Colonic mucosa (tissue), 4 donors: ENCODE results near the gene MFF. TPM values are rescaled to one million over a fixed set of nuclear protein-coding genes. Genes with fewer than 3 reads are reported as not detected.

ENCODE experiments used
- DNase-seq: peaks from one replicate; pipeline ENCODE4 v3.0.0-alpha.2; 2020
- H3K27ac ChIP-seq: fragments of 200-600 bp; one replicate; pipeline ENCODE4 v1.8.0; 2021
- H3K27me3 ChIP-seq: fragments of 200-600 bp; one replicate; pipeline ENCODE4 v1.8.0; 2021
- H3K36me3 ChIP-seq: fragments of 200-600 bp; one replicate; pipeline ENCODE4 v1.8.0; 2021
- H3K4me1 ChIP-seq: fragments of 200-600 bp; one replicate; pipeline ENCODE4 v1.8.0; 2021; ENCODE audit warnings: mild to moderate bottlenecking
- H3K4me3 ChIP-seq: fragments of 200-600 bp; one replicate; pipeline ENCODE4 v1.8.0; 2021
- H3K9ac ChIP-seq, 2 donors: one replicate each; pipeline ENCODE4 v1.7.0; 2013; ENCODE audit warnings: control low read depth in 2 of 2, low read depth in 2 of 2, low read length in 2 of 2
- H3K9me3 ChIP-seq: fragments of 200-600 bp; one replicate; pipeline ENCODE4 v1.8.0; 2021
- CTCF ChIP-seq: fragments of 200-600 bp; IDR thresholded peaks from one replicate; pipeline ENCODE4 v1.8.0; 2022; ENCODE audit warnings: antibody characterized with exemption, mild to moderate bottlenecking
- intact Hi-C: fragments of 100-400 bp; cut with DNase I; formaldehyde crosslinking; loops from one replicate; pipeline ENCODE4 v1.14.1; 2022
- total RNA-seq, 2 donors: library from RNA; stranded (reverse); fragmentation: NEBNext Ultra II Directional in 1 of 2; extraction: Animal tissue kit (Norgen Biotek cat#: 25700) in 1 of 2; gene quantifications; one replicate each; pipeline ENCODE4 v1.2.1, GENCODE V29; 2021
- donor health status: healthy.
- donor health status: DM: no; HTN: no; CAD: no.
- donor health status: DM: no; HTN: no; CAD: no.

MFF gene
- 10 to 100 TPM; 72.2 to 79.1 TPM for total RNA-seq

- H3K36me3 ChIP-seq, result no peaks in the 10 kb centered on the region
- DNase-seq, result peak; percentile 95
- no peaks in the 10 kb centered on the region for H3K9me3 ChIP-seq
- no peaks in the 10 kb centered on the region for H3K27me3 ChIP-seq
- intact Hi-C loops, result no loop called here
- H3K4me3 ChIP-seq, result peak within 1 kb of the TSS; percentile 94
- TF ChIP-seq CTCF, result no peak
- H3K4me1 ChIP-seq, result peaks cover 6% of the 10 kb centered on the region
- peak within 1 kb of the TSS; percentile 92 to 94 for H3K9ac ChIP-seq
- peak within 1 kb of the TSS; percentile 85 for H3K27ac ChIP-seq
Observed at GRCh38 chr2:227324995-227325838, at the start of gene MFF. MFF (plus strand) TSS chr2:227325251; CDS start chr2:227330666, 5,415 bp downstream.

- Histone ChIP-seq H3K9me3 (no peaks in the 10 kb centered on the region), H3K9ac (no peak overlapping the region), H3K4me3 (no peak overlapping the region), H3K36me3 (no peaks in the 10 kb centered on the region), H3K4me1 (no peaks in the 10 kb centered on the region), H3K27me3 (no peaks in the 10 kb centered on the region), H3K27ac (no peak overlapping the region)
- intact Hi-C loops, result no loop called here
- no peak for TF ChIP-seq CTCF
- no peak for DNase-seq
Observed at GRCh38 chr2:227280895-227281294, 44.2 kb upstream of the MFF start.

- no peak overlapping the region for H3K4me3 ChIP-seq
- TF ChIP-seq CTCF, result no peak
- H3K27me3 ChIP-seq, result no peaks in the 10 kb centered on the region
- DNase-seq, result no peak
- no peak overlapping the region for H3K9ac ChIP-seq
- H3K4me1 ChIP-seq, result no peaks in the 10 kb centered on the region
- no peak overlapping the region for H3K27ac ChIP-seq
- no peaks in the 10 kb centered on the region for H3K9me3 ChIP-seq
- intact Hi-C loops, result no loop called here
- H3K36me3 ChIP-seq, result no peaks in the 10 kb centered on the region
Observed at GRCh38 chr2:227285741-227286236, 39.3 kb upstream of the MFF start.

GRCh38 chr2:227287771-227288170 is 37.3 kb upstream of the MFF start:
- Histone ChIP-seq H3K9me3 (no peaks in the 10 kb centered on the region), H3K27ac (no peak overlapping the region), H3K36me3 (no peaks in the 10 kb centered on the region), H3K4me1 (no peaks in the 10 kb centered on the region), H3K4me3 (no peak overlapping the region), H3K9ac (no peak overlapping the region), H3K27me3 (no peaks in the 10 kb centered on the region)
- TF ChIP-seq CTCF, result no peak
- intact Hi-C loops, result no loop called here
- no peak for DNase-seq

- Histone ChIP-seq H3K9ac (no peak overlapping the region), H3K9me3 (no peaks in the 10 kb centered on the region), H3K27me3 (no peaks in the 10 kb centered on the region), H3K4me1 (no peaks in the 10 kb centered on the region), H3K4me3 (no peak overlapping the region), H3K36me3 (no peaks in the 10 kb centered on the region), H3K27ac (no peak overlapping the region)
- no peak for DNase-seq
- TF ChIP-seq CTCF, result no peak
- intact Hi-C loops, result no loop called here
Observed at GRCh38 chr2:227292314-227292713, 32.7 kb upstream of the MFF start.
